Trophoblast cell (in vitro differentiated cells and primary cell): Measurements from ENCODE around the gene MST1R.
"Not testable (repeated sequence)": the region's sequence is repeated elsewhere in the genome, so short reads cannot be mapped to it uniquely, and the experiment has no call there.

Experiments used
- DNase-seq, 2 donors: peaks; one replicate each; pipeline ENCODE4 v3.0.0-alpha.2; 2016
- H2AFZ ChIP-seq: 2 replicates; pipeline ENCODE4 v1.6.1; 2013; ENCODE audit warnings: low read length, moderate library complexity, mild to moderate bottlenecking; ENCODE audit not compliant: insufficient read depth, poor library complexity
- H2AK5ac ChIP-seq: 2 replicates; pipeline ENCODE4 v1.6.1; 2013; ENCODE audit warnings: mild to moderate bottlenecking, low read length
- H2BK120ac ChIP-seq: 2 replicates; pipeline ENCODE4 v1.6.1; 2013; ENCODE audit warnings: low read length, mild to moderate bottlenecking, moderate library complexity; ENCODE audit not compliant: insufficient read depth, poor library complexity
- H2BK12ac ChIP-seq: 2 replicates; pipeline ENCODE4 v1.6.1; 2013; ENCODE audit warnings: mild to moderate bottlenecking, low read length, moderate library complexity
- H2BK5ac ChIP-seq: 2 replicates; pipeline ENCODE4 v1.6.1; 2013; ENCODE audit warnings: low read length, low read depth, moderate library complexity, mild to moderate bottlenecking; ENCODE audit not compliant: poor library complexity
- H3K14ac ChIP-seq: 2 replicates; pipeline ENCODE4 v1.6.1; 2013; ENCODE audit warnings: mild to moderate bottlenecking, low read length
- H3K18ac ChIP-seq: 2 replicates; pipeline ENCODE4 v1.6.1; 2013; ENCODE audit warnings: mild to moderate bottlenecking, low read length
- H3K23ac ChIP-seq: 2 replicates; pipeline ENCODE4 v1.6.1; 2013; ENCODE audit warnings: low read length
- H3K27ac ChIP-seq: 2 replicates; pipeline ENCODE4 v1.5.1; 2013; ENCODE audit warnings: low read depth, mild to moderate bottlenecking, inconsistent platforms, low read length, moderate library complexity
- H3K27me3 ChIP-seq: 2 replicates; pipeline ENCODE4 v1.6.1; 2013; ENCODE audit warnings: inconsistent platforms, mild to moderate bottlenecking, low read length, moderate library complexity; ENCODE audit not compliant: insufficient read depth
- H3K36me3 ChIP-seq, 2 experiments: 1 replicate in 1 of 2; 2 replicates in 1 of 2; pipeline ENCODE4 v1.6.1; 2013; ENCODE audit warnings: low read length in 2 of 2, mild to moderate bottlenecking in 2 of 2, moderate library complexity in 1 of 2; ENCODE audit not compliant: insufficient read depth in 2 of 2, control insufficient read depth in 1 of 2
- H3K4ac ChIP-seq: 2 replicates; pipeline ENCODE4 v1.6.1; 2013; ENCODE audit warnings: low read depth, mild to moderate bottlenecking, low read length, moderate library complexity
- H3K4me1 ChIP-seq, 2 experiments: 1 replicate in 1 of 2; 2 replicates in 1 of 2; pipeline ENCODE4 v1.6.1; 2013; ENCODE audit warnings: low read length in 2 of 2, mild to moderate bottlenecking in 2 of 2, moderate library complexity in 1 of 2; ENCODE audit not compliant: insufficient read depth in 2 of 2, control insufficient read depth in 1 of 2
- H3K4me2 ChIP-seq: 2 replicates; pipeline ENCODE4 v1.6.1; 2013; ENCODE audit warnings: inconsistent platforms, mild to moderate bottlenecking, low read length, moderate library complexity
- H3K4me3 ChIP-seq: 2 replicates; pipeline ENCODE4 v1.5.1; 2013; ENCODE audit warnings: mild to moderate bottlenecking, low read depth, low read length, inconsistent platforms
- H3K79me1 ChIP-seq: one replicate; pipeline ENCODE4 v1.6.1; 2013; ENCODE audit warnings: low read length
- H3K79me2 ChIP-seq: 2 replicates; pipeline ENCODE4 v1.6.1; 2013; ENCODE audit warnings: low read length, mild to moderate bottlenecking; ENCODE audit not compliant: control insufficient read depth, insufficient read depth, poor library complexity
- H3K9ac ChIP-seq: 2 replicates; pipeline ENCODE4 v1.6.1; 2013; ENCODE audit warnings: mild to moderate bottlenecking, low read length
- H3K9me3 ChIP-seq: 2 replicates; pipeline ENCODE4 v1.6.1; 2013; ENCODE audit warnings: low read depth, mild to moderate bottlenecking, control low read depth, inconsistent platforms, low read length; ENCODE audit not compliant: insufficient read depth
- H4K12ac ChIP-seq: 2 replicates; pipeline ENCODE4 v1.6.1; 2013; ENCODE audit warnings: low read depth, mild to moderate bottlenecking, low read length, moderate library complexity
- H4K8ac ChIP-seq: 2 replicates; pipeline ENCODE4 v1.6.1; 2013; ENCODE audit warnings: low read depth, mild to moderate bottlenecking, low read length, moderate library complexity
- H4K91ac ChIP-seq: one replicate; pipeline ENCODE4 v1.6.1; 2013; ENCODE audit warnings: low read depth, mild to moderate bottlenecking, low read length, moderate library complexity
- WGBS: extraction: QIAGEN DNeasy Blood & Tissue Kit; methylation state at CpG from one replicate; pipeline ENCODE4 v1.1.7; 2013; ENCODE audit warnings: missing lambda C conversion rate; ENCODE audit not compliant: insufficient read length, insufficient coverage; ENCODE audit errors: extremely low coverage; 5-methylcytosine and 5-hydroxymethylcytosine counted together

Gene MST1R

DNA sequence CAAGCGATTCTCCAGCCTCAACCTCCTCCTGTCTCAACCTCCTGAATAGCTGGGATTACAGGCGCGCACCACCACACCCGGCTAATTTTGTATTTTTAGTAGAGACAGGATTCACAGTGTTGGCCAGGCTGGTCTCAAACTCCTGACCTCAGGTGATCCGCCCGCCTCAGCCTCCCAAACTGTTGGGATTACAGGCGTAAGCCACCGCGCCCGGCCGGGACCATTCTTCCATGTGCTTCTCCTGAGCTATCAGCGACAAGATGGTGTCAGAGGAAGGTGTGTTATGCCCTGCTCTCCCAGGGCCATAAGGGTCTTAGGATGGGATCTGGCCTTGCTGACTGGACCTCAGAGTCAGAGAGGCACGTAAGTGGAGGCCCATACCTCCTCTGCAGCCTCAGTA lies 775 bp upstream of the MST1R start:
- not testable (repeated sequence) for H3K4ac ChIP-seq, H3K36me3 ChIP-seq, H3K18ac ChIP-seq, DNase-seq, H3K4me3 ChIP-seq, H3K79me1 ChIP-seq, H2AK5ac ChIP-seq, H3K23ac ChIP-seq, H2BK5ac ChIP-seq, H3K27me3 ChIP-seq, H4K91ac ChIP-seq, H4K8ac ChIP-seq, H3K27ac ChIP-seq, H2AFZ ChIP-seq, H3K14ac ChIP-seq, H3K4me2 ChIP-seq, H3K79me2 ChIP-seq, H3K9ac ChIP-seq, H4K12ac ChIP-seq, H2BK12ac ChIP-seq, H2BK120ac ChIP-seq, H3K9me3 ChIP-seq
- peaks cover 5 to 10% of the 10 kb centered on the region in 2 experiments for H3K4me1 ChIP-seq
- WGBS: no CpG with 5 or more reads among the region's 13 CpGs

GRCh38 chr3:49902511-49903345 lies 945 bp downstream of the MST1R start:
- H3K9me3 ChIP-seq: peaks cover 2% of the 10 kb centered on the region
- H3K9ac ChIP-seq: no peak overlapping the region
- no peaks in the 10 kb centered on the region for H3K27me3 ChIP-seq
- no peak overlapping the region for H3K14ac ChIP-seq
- H3K4ac ChIP-seq: no peak overlapping the region
- no peaks in the 10 kb centered on the region for H3K79me2 ChIP-seq
- no peak overlapping the region for H2AK5ac ChIP-seq
- no peaks in the 10 kb centered on the region for H3K79me1 ChIP-seq
- H3K36me3 ChIP-seq: no peaks in the 10 kb centered on the region
- H3K4me3 ChIP-seq: no peak overlapping the region
- no peak overlapping the region for H4K91ac ChIP-seq
- no CpG with 5 or more reads among the region's 44 CpGs for WGBS
- H2BK12ac ChIP-seq: no peak overlapping the region
- no peak overlapping the region for H3K4me2 ChIP-seq
- H3K27ac ChIP-seq: no peak overlapping the region
- H3K18ac ChIP-seq: no peak overlapping the region
- DNase-seq: no peak
- no peak overlapping the region for H4K8ac ChIP-seq
- H2AFZ ChIP-seq: no peak overlapping the region
- no peak overlapping the region for H2BK120ac ChIP-seq
- no peak overlapping the region for H2BK5ac ChIP-seq
- peaks cover 5 to 10% of the 10 kb centered on the region in 2 experiments for H3K4me1 ChIP-seq
- no peak overlapping the region for H3K23ac ChIP-seq
- H4K12ac ChIP-seq: no peak overlapping the region

- no peak overlapping the region for H2AK5ac ChIP-seq
- H3K18ac ChIP-seq: no peak overlapping the region
- WGBS: no CpG with 5 or more reads among the region's 11 CpGs
- H4K8ac ChIP-seq: no peak overlapping the region
- H3K14ac ChIP-seq: no peak overlapping the region
- H3K23ac ChIP-seq: no peak overlapping the region
- H3K4me1 ChIP-seq: peaks cover 5 to 10% of the 10 kb centered on the region in 2 experiments
- H3K4me3 ChIP-seq: no peak overlapping the region
- no peaks in the 10 kb centered on the region for H3K79me2 ChIP-seq
- DNase-seq: no peak
- no peak overlapping the region for H2BK12ac ChIP-seq
- H2AFZ ChIP-seq: no peak overlapping the region
- no peak overlapping the region for H4K91ac ChIP-seq
- H3K4me2 ChIP-seq: no peak overlapping the region
- H2BK5ac ChIP-seq: no peak overlapping the region
- peaks cover 2% of the 10 kb centered on the region for H3K9me3 ChIP-seq
- no peak overlapping the region for H3K9ac ChIP-seq
- no peak overlapping the region for H2BK120ac ChIP-seq
- H4K12ac ChIP-seq: no peak overlapping the region
- no peak overlapping the region for H3K27ac ChIP-seq
- no peaks in the 10 kb centered on the region for H3K79me1 ChIP-seq
- no peaks in the 10 kb centered on the region for H3K27me3 ChIP-seq
- no peak overlapping the region for H3K4ac ChIP-seq
- no peaks in the 10 kb centered on the region for H3K36me3 ChIP-seq
Observed at GRCh38 chr3:49901366-49902339, 2.0 kb downstream of the MST1R start.

GRCh38 chr3:49900491-49901153 lies 3.1 kb downstream of the MST1R start:
- Histone ChIP-seq H2AFZ (no peak overlapping the region), H3K4ac (no peak overlapping the region), H3K79me1 (no peaks in the 10 kb centered on the region), H3K23ac (no peak overlapping the region), H3K4me2 (no peak overlapping the region), H4K91ac (no peak overlapping the region), H3K4me3 (no peak overlapping the region), H2AK5ac (no peak overlapping the region), H3K27ac (no peak overlapping the region), H2BK12ac (no peak overlapping the region), H3K36me3 (no peaks in the 10 kb centered on the region), H3K18ac (no peak overlapping the region), H3K9me3 (peaks cover 2% of the 10 kb centered on the region), H3K27me3 (no peaks in the 10 kb centered on the region), H4K8ac (no peak overlapping the region), H3K4me1 (peaks cover 5 to 8% of the 10 kb centered on the region in 2 experiments), H3K14ac (no peak overlapping the region), H2BK120ac (no peak overlapping the region), H3K9ac (no peak overlapping the region), H2BK5ac (no peak overlapping the region), H3K79me2 (no peaks in the 10 kb centered on the region), H4K12ac (no peak overlapping the region)
- peak; percentile 58 to 74 for DNase-seq
- no CpG with 5 or more reads among the region's 8 CpGs for WGBS
